Middle frontal gyrus (tissue), 1 donor: Measurements from ENCODE around the gene GRAMD4.
"Not testable (repeated sequence)": the region's sequence is repeated elsewhere in the genome, so short reads cannot be mapped to it uniquely, and the experiment has no call there.

ENCODE experiments used
- DNase-seq: peaks from one replicate; pipeline ENCODE4 v3.0.0-alpha.2; 2015; ENCODE audit warnings: low spot score; ENCODE audit errors: extremely low spot score

Gene GRAMD4

GRCh38 chr22:46635756-46636155 is 15.6 kb downstream of the GRAMD4 start:
- DNase-seq: no peak

GRCh38 chr22:46636221-46637002 is 16.2 kb downstream of the GRAMD4 start:
- no peak for DNase-seq

GRCh38 chr22:46637711-46638600 is 17.8 kb downstream of the GRAMD4 start:
- no peak for DNase-seq

- no peak for DNase-seq
These were observed 18.6 kb downstream of the GRAMD4 start for GRCh38 chr22:46638601-46639431.

- DNase-seq: no peak
These were observed 19.7 kb downstream of the GRAMD4 start for GRCh38 chr22:46639843-46640242.

- no peak for DNase-seq
These were observed 20.3 kb downstream of the GRAMD4 start for GRCh38 chr22:46640293-46641055.

GRCh38 chr22:46641811-46642266 is 21.7 kb downstream of the GRAMD4 start:
- no peak for DNase-seq

- DNase-seq: not testable (repeated sequence)
These were observed 22.8 kb downstream of the GRAMD4 start for GRCh38 chr22:46642840-46643480.

- DNase-seq: no peak
These were observed 26.5 kb downstream of the GRAMD4 start for GRCh38 chr22:46646531-46647215.

GRCh38 chr22:46648225-46648820 is 28.1 kb downstream of the GRAMD4 start:
- DNase-seq: not testable (repeated sequence)

GRCh38 chr22:46649141-46650077 is 29.2 kb downstream of the GRAMD4 start:
- no peak for DNase-seq

- DNase-seq: no peak
These were observed 30.1 kb downstream of the GRAMD4 start for GRCh38 chr22:46650078-46650810.

GRCh38 chr22:46651316-46651715 is 31.1 kb downstream of the GRAMD4 start:
- no peak for DNase-seq

- no peak for DNase-seq
These were observed 32.1 kb downstream of the GRAMD4 start for GRCh38 chr22:46652081-46652846.

- no peak for DNase-seq
These were observed 32.7 kb downstream of the GRAMD4 start for GRCh38 chr22:46652847-46653331.

- DNase-seq: no peak
These were observed 33.4 kb downstream of the GRAMD4 start for GRCh38 chr22:46653596-46653995.
